HepG2 (cell line): ENCODE measurements around the gene TJAP1. TPM values are rescaled to one million over a fixed set of nuclear protein-coding genes. Genes with fewer than 3 reads are reported as not detected.

Experiments used
- ARID4A ChIP-seq: sonication (generic); formaldehyde crosslinking; IDR thresholded peaks from 2 replicates; pipeline ENCODE4 v1.5.0; 2020; ENCODE audit warnings: mild to moderate bottlenecking, missing genetic modification reagents, borderline replicate concordance
- HOXA5 ChIP-seq: sonication (generic); formaldehyde crosslinking; IDR thresholded peaks from 2 replicates; pipeline ENCODE4 v1.4.0; 2020; ENCODE audit warnings: missing genetic modification reagents
- KLF13 ChIP-seq: sonication (generic); formaldehyde crosslinking; IDR thresholded peaks from 2 replicates; pipeline ENCODE4 v1.4.0; 2020; ENCODE audit warnings: mild to moderate bottlenecking, missing genetic modification reagents
- PATZ1 ChIP-seq: sonication (generic); formaldehyde crosslinking; IDR thresholded peaks from 2 replicates; pipeline ENCODE4 v1.4.0; 2020; ENCODE audit warnings: missing genetic modification reagents
- STAG1 ChIP-seq: sonication (generic); formaldehyde crosslinking; IDR thresholded peaks from 2 replicates; pipeline ENCODE4 v1.4.0; 2020; ENCODE audit warnings: missing genetic modification reagents
- ZBTB4 ChIP-seq: sonication (generic); formaldehyde crosslinking; IDR thresholded peaks from 2 replicates; pipeline ENCODE4 v1.4.0; 2020; ENCODE audit warnings: missing genetic modification reagents, mild to moderate bottlenecking, borderline replicate concordance
- ZMAT3 ChIP-seq: sonication (generic); formaldehyde crosslinking; conservative IDR thresholded peaks from 2 replicates; pipeline ENCODE4 v1.7.0; 2021; ENCODE audit warnings: missing genetic modification reagents
- ZNF225 ChIP-seq: sonication (generic); formaldehyde crosslinking; IDR thresholded peaks from 2 replicates; pipeline ENCODE4 v1.4.0; 2020; ENCODE audit warnings: mild to moderate bottlenecking, missing genetic modification reagents
- ZNF264 ChIP-seq: sonication (generic); formaldehyde crosslinking; IDR thresholded peaks from 2 replicates; pipeline ENCODE4 v1.4.0; 2020; ENCODE audit warnings: missing genetic modification reagents
- ZNF326 ChIP-seq: sonication (generic); formaldehyde crosslinking; IDR thresholded peaks from 2 replicates; pipeline ENCODE4 v1.4.0; 2020; ENCODE audit warnings: missing genetic modification reagents, borderline replicate concordance
- ZNF605 ChIP-seq: sonication (generic); formaldehyde crosslinking; IDR thresholded peaks from 2 replicates; pipeline ENCODE4 v1.8.0; 2022; ENCODE audit warnings: mild to moderate bottlenecking, missing genetic modification reagents
- ZNF784 ChIP-seq: sonication (generic); formaldehyde crosslinking; IDR thresholded peaks from 2 replicates; pipeline ENCODE4 v1.5.1; 2020; ENCODE audit warnings: missing genetic modification reagents, mild to moderate bottlenecking, borderline replicate concordance
- ZSCAN20 ChIP-seq: sonication (generic); formaldehyde crosslinking; IDR thresholded peaks from 2 replicates; pipeline ENCODE4 v1.4.0; 2020; ENCODE audit warnings: missing genetic modification reagents, mild to moderate bottlenecking, borderline replicate concordance
- ZXDC ChIP-seq: sonication (generic); formaldehyde crosslinking; IDR thresholded peaks from 2 replicates; pipeline ENCODE4 v1.5.0; 2020; ENCODE audit warnings: mild to moderate bottlenecking, missing genetic modification reagents
- polyA plus RNA-seq, 8 experiments: library from polyadenylated mRNA; depleted of rRNA in 3 of 8; stranded (reverse) in 7 of 8; unstranded in 1 of 8; fragments of >200 nt; fragmentation: Illumina TruSeq in 4 of 8; extraction: Trizol in 4 of 8; gene quantifications; 2 replicates each; pipeline versions ENCODE4 v1.2.1 to v1.2.3, GENCODE V29; 2011 to 2016; ENCODE audit warnings: low read depth in 4 of 8, missing spikeins in 1 of 8, mixed read lengths in 1 of 8; ENCODE audit not compliant: insufficient read depth in 1 of 8
- total RNA-seq, 5 experiments: library from RNA; depleted of rRNA; stranded (reverse); fragments of >200 nt; fragmentation: Illumina TruSeq; extraction: Trizol; gene quantifications; 2 replicates each; pipeline ENCODE4 v1.2.3, GENCODE V29; 2016; ENCODE audit warnings: low read depth in 1 of 5

Gene TJAP1
- total and polyA plus RNA-seq, 2 of the 13 experiments (the other 11 are each of a cell fraction or from before 2014, with no cell fraction given): 15.7 to 41.6 TPM

DNA sequence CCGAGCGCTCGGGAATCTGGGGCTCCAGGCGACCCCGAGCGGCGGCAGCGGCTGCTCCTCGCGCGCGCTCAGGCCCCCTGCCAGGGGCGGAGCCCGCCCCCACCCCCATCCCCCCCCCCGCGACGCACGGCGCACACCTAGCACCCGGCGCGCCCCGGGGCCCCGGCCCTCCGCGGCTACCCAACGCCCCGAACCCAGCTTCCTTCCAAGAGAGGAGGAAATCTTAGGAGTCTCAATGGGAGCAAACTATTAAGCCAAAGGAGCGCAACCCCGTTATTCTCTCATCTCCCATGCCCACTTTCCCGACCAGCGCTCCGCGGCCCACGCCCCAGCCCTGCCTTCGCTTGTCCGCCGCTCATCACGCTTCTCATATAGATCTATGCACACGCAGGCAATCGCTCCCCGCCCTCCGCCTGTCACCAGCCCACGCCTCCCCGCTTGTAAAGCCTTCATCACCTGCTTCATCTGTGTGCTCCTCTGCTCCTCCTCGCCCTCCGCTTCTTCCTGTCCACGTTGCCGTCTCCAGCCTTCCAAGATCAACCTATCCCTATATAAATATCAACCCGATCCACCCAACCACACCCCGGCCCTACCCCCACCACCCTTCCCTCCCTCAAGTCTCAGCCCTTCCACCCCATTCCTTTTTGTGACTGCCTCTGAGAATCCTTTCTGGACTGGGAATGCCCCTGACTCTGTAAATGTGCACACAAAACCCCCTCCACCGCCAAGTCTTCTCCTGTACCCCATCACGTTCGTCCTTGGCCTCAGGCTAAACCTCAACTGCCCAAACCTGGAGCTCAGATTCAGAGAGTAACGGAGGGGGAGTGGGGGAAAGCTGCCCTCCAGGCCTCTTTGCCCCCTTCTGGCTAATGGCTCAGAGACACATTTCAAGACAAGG, 21.6 kb upstream of the TJAP1 start, which contains the start of gene DLK2 (continued):
- TF ChIP-seq KLF13 (CRISPR knock-in tag) (no peak), STAG1 (CRISPR knock-in tag) (0 out of 2 replicates have a peak, but pooled peaks have one; percentile 19), HOXA5 (CRISPR knock-in tag) (0 out of 2 replicates have a peak, but pooled peaks have one; percentile 3), ZNF264 (CRISPR knock-in tag) (no peak), ZBTB4 (CRISPR knock-in tag) (peak; percentile 61; the same call in 1 of the 2 replicates), ZSCAN20 (no peak), ZMAT3 (peak; percentile 15; the same call in 1 of the 2 replicates), PATZ1 (CRISPR knock-in tag) (0 out of 2 replicates have a peak, but pooled peaks have one; percentile 6), ZNF326 (no peak), ZNF605 (CRISPR knock-in tag) (0 out of 2 replicates have a peak, but pooled peaks have one; percentile 28), ZNF225 (peak; percentile 49; the same call in 1 of the 2 replicates), ARID4A (CRISPR knock-in tag) (peak; percentile 47), ZNF784 (peak; percentile 87), ZXDC (no peak)
